HCT116 (cell line): ENCODE measurements around the gene THSD7B. TPM values are rescaled to one million over a fixed set of nuclear protein-coding genes. Genes with fewer than 3 reads are reported as not detected.

Experiments used
- ATAC-seq: fragments of 200-7000 bp; cut with Tn5 transposase; 2 replicates; pipeline ENCODE4 v1.9.1; 2020; ENCODE audit warnings: mild to moderate bottlenecking, moderate library complexity
- BruUV-seq: library from RNA; stranded (reverse); fragments of 400-500 nt; replicated peaks from 2 replicates; lab custom pipeline; 2021; lab: Mats Ljungman, UMichigan
- CTCF ChIA-PET: fragments of 300-600 bp; sonication (Branson Sonifier 250); formaldehyde crosslinking; loops from one replicate; lab custom pipeline; 2021; ENCODE audit warnings: antibody characterized with exemption; lab: Charles Lee
- POLR2A ChIA-PET: fragments of 300-600, 350-600 bp; sonication (Branson Sonifier 250); formaldehyde crosslinking; loops from one replicate; lab custom pipeline; 2021; ENCODE audit warnings: antibody characterized with exemption; lab: Charles Lee
- RAD21 ChIA-PET, 2 experiments: fragments of 300-600 bp; sonication (Branson Sonifier 250); formaldehyde crosslinking; loops; one replicate each; lab custom pipeline; 2023; ENCODE audit warnings: low total read pairs in 2 of 2; ENCODE audit not compliant: uncharacterized antibody in 2 of 2, unreplicated experiment in 2 of 2, low non-redundant PET in 1 of 2; lab: Charles Lee
- DNase-seq: peaks from one replicate; pipeline ENCODE4 v3.0.0-alpha.2; 2010; ENCODE audit warnings: low read depth, low spot score
- H2AFZ ChIP-seq: fragments of 200-600 bp; shearing (Covaris generic), sonication (generic); 2 replicates; pipeline ENCODE4 v1.6.1; 2017; ENCODE audit warnings: low read depth, mixed run types, mixed read lengths, antibody characterized with exemption, low read length; ENCODE audit not compliant: poor library complexity, severe bottlenecking
- H3K27ac ChIP-seq: 2 replicates; pipeline ENCODE4 v1.5.1; 2012; ENCODE audit warnings: low read depth, low read length
- H3K27me3 ChIP-seq: fragments of 200-600 bp; sonication (generic); 2 replicates; pipeline ENCODE4 v1.6.1; 2016; ENCODE audit warnings: mixed run types, low read length, mixed read lengths; ENCODE audit not compliant: insufficient read depth
- H3K36me3 ChIP-seq, 2 experiments: fragments of 200-500 bp in 1 of 2; fragments of 200-600 bp in 1 of 2; sonication (Bioruptor generic) in 1 of 2; sonication (generic) in 1 of 2; 2 replicates each; pipeline versions ENCODE4 v1.5.1 to v1.6.1; 2014 to 2016; ENCODE audit warnings: low read length in 2 of 2, inconsistent platforms in 1 of 2, mixed read lengths in 1 of 2, mixed run types in 1 of 2; ENCODE audit not compliant: insufficient read depth in 2 of 2, control insufficient read depth in 1 of 2
- H3K4me1 ChIP-seq, 2 experiments: fragments of 200-600 bp in 1 of 2; sonication (generic) in 1 of 2; 2 replicates each; pipeline versions ENCODE4 v1.5.1 to v1.6.1; 2012 to 2017; ENCODE audit warnings: low read length in 2 of 2, inconsistent platforms in 1 of 2, mild to moderate bottlenecking in 1 of 2, mixed read lengths in 1 of 2, mixed run types in 1 of 2, moderate library complexity in 1 of 2; ENCODE audit not compliant: insufficient read depth in 2 of 2, control insufficient read depth in 1 of 2
- H3K4me2 ChIP-seq: fragments of 200-600 bp; sonication (generic); 2 replicates; pipeline ENCODE4 v1.6.1; 2017; ENCODE audit warnings: mixed run types, low read length, mixed read lengths
- H3K4me3 ChIP-seq, 2 experiments: fragments of 200-600 bp in 1 of 2; sonication (generic) in 1 of 2; replicated peaks in 1 of 2; 2 replicates each; pipeline ENCODE4 v1.5.1; 2011 to 2016; ENCODE audit warnings: low read length in 2 of 2, control low read depth in 1 of 2, low read depth in 1 of 2, mild to moderate bottlenecking in 1 of 2, mixed read lengths in 1 of 2, mixed run types in 1 of 2
- H3K79me2 ChIP-seq: fragments of 200-600 bp; sonication (generic); 2 replicates; pipeline ENCODE4 v1.6.1; 2017; ENCODE audit warnings: mild to moderate bottlenecking, mixed run types, low read length, moderate library complexity, mixed read lengths; ENCODE audit not compliant: insufficient read depth
- H3K9ac ChIP-seq: fragments of 200-600 bp; sonication (generic); 2 replicates; pipeline ENCODE4 v1.6.1; 2016; ENCODE audit warnings: low read length, mixed read lengths
- H3K9me2 ChIP-seq: fragments of 200-600 bp; sonication (generic), shearing (Covaris generic); 2 replicates; pipeline ENCODE4 v1.6.1; 2017; ENCODE audit warnings: mixed run types, mild to moderate bottlenecking, moderate library complexity; ENCODE audit not compliant: insufficient read depth
- H3K9me3 ChIP-seq, 2 experiments: fragments of 200-500 bp in 1 of 2; fragments of 200-600 bp in 1 of 2; sonication (Bioruptor generic) in 1 of 2; sonication (generic) in 1 of 2; 2 replicates each; pipeline ENCODE4 v1.6.1; 2014 to 2017; ENCODE audit warnings: low read length in 2 of 2, mixed read lengths in 2 of 2, inconsistent platforms in 1 of 2, low read depth in 1 of 2, mild to moderate bottlenecking in 1 of 2, mixed run types in 1 of 2, moderate library complexity in 1 of 2; ENCODE audit not compliant: control insufficient read depth in 1 of 2, insufficient read depth in 1 of 2
- H4K20me1 ChIP-seq: fragments of 200-600 bp; sonication (generic), shearing (Covaris generic); 2 replicates; pipeline ENCODE4 v1.6.1; 2017; ENCODE audit warnings: mixed run types, mild to moderate bottlenecking, moderate library complexity; ENCODE audit not compliant: insufficient read depth
- CBX3 ChIP-seq: IDR thresholded peaks from 2 replicates; pipeline ENCODE4 v1.6.1; 2012; ENCODE audit warnings: low read depth
- CEBPB ChIP-seq: IDR thresholded peaks from 2 replicates; pipeline ENCODE4 v1.6.1; 2012; ENCODE audit warnings: low read depth
- EGR1 ChIP-seq: IDR thresholded peaks from 2 replicates; pipeline ENCODE4 v1.6.1; 2012; ENCODE audit warnings: low read depth
- ELF1 ChIP-seq: IDR thresholded peaks from 2 replicates; pipeline ENCODE4 v1.6.1; 2012; ENCODE audit warnings: low read depth, borderline replicate concordance
- EZH2 ChIP-seq: fragments of 200-600 bp; sonication (generic); IDR thresholded peaks from 2 replicates; pipeline ENCODE4 v1.6.1; 2017; ENCODE audit warnings: antibody characterized with exemption, mixed run types
- EZH2phosphoT487 ChIP-seq: fragments of 200-600 bp; IDR thresholded peaks from 2 replicates; pipeline ENCODE4 v1.6.1; 2018; ENCODE audit warnings: antibody characterized with exemption, borderline replicate concordance
- FOSL1 ChIP-seq: IDR thresholded peaks from 2 replicates; pipeline ENCODE4 v1.6.1; 2012; ENCODE audit warnings: low read depth
- JUND ChIP-seq: IDR thresholded peaks from 2 replicates; pipeline ENCODE4 v1.6.1; 2012
- POLR2A ChIP-seq: IDR thresholded peaks from 2 replicates; pipeline ENCODE4 v1.7.0; 2011; ENCODE audit warnings: borderline replicate concordance; ENCODE audit not compliant: insufficient read depth, insufficient read length; ENCODE audit errors: extremely low read depth
- POLR2AphosphoS5 ChIP-seq: IDR thresholded peaks from 2 replicates; pipeline ENCODE4 v1.6.1; 2011; ENCODE audit warnings: mild to moderate bottlenecking, low read depth, low read length, moderate library complexity
- RAD21 ChIP-seq: IDR thresholded peaks from 2 replicates; pipeline ENCODE4 v1.6.1; 2012; ENCODE audit warnings: low read depth, mild to moderate bottlenecking
- SP1 ChIP-seq: IDR thresholded peaks from 2 replicates; pipeline ENCODE4 v1.6.1; 2012; ENCODE audit warnings: low read depth
- SRF ChIP-seq: IDR thresholded peaks from 2 replicates; pipeline ENCODE4 v1.6.1; 2012; ENCODE audit warnings: low read depth
- TCF7L2 ChIP-seq: IDR thresholded peaks from 2 replicates; pipeline ENCODE4 v1.7.0; 2011; ENCODE audit warnings: borderline replicate concordance, inconsistent platforms; ENCODE audit not compliant: insufficient read depth, insufficient read length; ENCODE audit errors: extremely low read depth
- ZNF274 ChIP-seq: fragments of 200-500 bp; sonication (Bioruptor generic); IDR thresholded peaks from 2 replicates; pipeline ENCODE4 v1.6.1; 2014; ENCODE audit warnings: mild to moderate bottlenecking, low read depth, low read length, inconsistent platforms
- intact Hi-C: fragments of 100-400 bp; cut with micrococcal nuclease; formaldehyde crosslinking; loops from 2 replicates; pipeline ENCODE4 v1.10.0; 2022
- total RNA-seq: library from RNA; stranded (reverse); gene quantifications from one replicate; pipeline ENCODE4 v1.2.1, GENCODE V29; 2021; ENCODE audit not compliant: unreplicated experiment
- TF ChIP-seq, protein P1 (sequence below): IDR thresholded peaks from 2 replicates; pipeline ENCODE4 v1.6.1; 2011; ENCODE audit warnings: mild to moderate bottlenecking, low read length, moderate library complexity; ENCODE audit not compliant: insufficient replicate concordance; ENCODE audit errors: extremely low read depth
- TF ChIP-seq, protein P2 (sequence below): IDR thresholded peaks from 2 replicates; pipeline ENCODE4 v1.6.1; 2012; ENCODE audit warnings: low read depth
- TF ChIP-seq, protein P3 (sequence below): IDR thresholded peaks from 2 replicates; pipeline ENCODE4 v1.6.1; 2012

Gene THSD7B
- total RNA-seq, 1 experiment from 2014 or later: not detected

DNA sequence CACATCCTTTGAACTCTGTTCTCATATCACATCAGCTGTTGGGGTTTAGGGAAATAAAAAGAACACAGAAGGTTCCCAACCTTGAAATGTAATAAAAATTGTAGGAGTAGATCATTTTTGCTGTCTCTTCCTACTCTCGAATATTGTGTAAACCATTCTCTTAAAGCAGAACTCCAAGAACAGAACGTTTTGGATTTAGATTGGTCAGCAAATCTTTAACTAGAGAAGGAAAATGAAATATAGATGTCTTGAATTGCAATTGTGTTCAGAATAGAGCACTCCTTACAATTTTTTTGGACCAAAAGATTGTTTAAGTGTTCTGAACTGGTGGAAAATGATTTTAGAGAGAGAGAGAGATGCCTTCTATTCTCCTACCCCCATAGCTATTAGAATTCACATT lies 23.9 kb upstream of the THSD7B start:
- H3K9me2 ChIP-seq: no peaks in the 10 kb centered on the region
- TF ChIP-seq POLR2A (no peak), RAD21 (no peak), EGR1 (no peak), POLR2AphosphoS5 (no peak), FOSL1 (no peak), EZH2phosphoT487 (no peak), SRF (no peak), CBX3 (no peak), TCF7L2 (no peak), CEBPB (no peak), JUND (no peak), SP1 (no peak), EZH2 (no peak), ELF1 (no peak), ZNF274 (no peak)
- TF ChIP-seq, protein P1, sequence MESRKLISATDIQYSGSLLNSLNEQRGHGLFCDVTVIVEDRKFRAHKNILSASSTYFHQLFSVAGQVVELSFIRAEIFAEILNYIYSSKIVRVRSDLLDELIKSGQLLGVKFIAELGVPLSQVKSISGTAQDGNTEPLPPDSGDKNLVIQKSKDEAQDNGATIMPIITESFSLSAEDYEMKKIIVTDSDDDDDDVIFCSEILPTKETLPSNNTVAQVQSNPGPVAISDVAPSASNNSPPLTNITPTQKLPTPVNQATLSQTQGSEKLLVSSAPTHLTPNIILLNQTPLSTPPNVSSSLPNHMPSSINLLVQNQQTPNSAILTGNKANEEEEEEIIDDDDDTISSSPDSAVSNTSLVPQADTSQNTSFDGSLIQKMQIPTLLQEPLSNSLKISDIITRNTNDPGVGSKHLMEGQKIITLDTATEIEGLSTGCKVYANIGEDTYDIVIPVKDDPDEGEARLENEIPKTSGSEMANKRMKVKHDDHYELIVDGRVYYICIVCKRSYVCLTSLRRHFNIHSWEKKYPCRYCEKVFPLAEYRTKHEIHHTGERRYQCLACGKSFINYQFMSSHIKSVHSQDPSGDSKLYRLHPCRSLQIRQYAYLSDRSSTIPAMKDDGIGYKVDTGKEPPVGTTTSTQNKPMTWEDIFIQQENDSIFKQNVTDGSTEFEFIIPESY: no peak
- TF ChIP-seq, protein P2, sequence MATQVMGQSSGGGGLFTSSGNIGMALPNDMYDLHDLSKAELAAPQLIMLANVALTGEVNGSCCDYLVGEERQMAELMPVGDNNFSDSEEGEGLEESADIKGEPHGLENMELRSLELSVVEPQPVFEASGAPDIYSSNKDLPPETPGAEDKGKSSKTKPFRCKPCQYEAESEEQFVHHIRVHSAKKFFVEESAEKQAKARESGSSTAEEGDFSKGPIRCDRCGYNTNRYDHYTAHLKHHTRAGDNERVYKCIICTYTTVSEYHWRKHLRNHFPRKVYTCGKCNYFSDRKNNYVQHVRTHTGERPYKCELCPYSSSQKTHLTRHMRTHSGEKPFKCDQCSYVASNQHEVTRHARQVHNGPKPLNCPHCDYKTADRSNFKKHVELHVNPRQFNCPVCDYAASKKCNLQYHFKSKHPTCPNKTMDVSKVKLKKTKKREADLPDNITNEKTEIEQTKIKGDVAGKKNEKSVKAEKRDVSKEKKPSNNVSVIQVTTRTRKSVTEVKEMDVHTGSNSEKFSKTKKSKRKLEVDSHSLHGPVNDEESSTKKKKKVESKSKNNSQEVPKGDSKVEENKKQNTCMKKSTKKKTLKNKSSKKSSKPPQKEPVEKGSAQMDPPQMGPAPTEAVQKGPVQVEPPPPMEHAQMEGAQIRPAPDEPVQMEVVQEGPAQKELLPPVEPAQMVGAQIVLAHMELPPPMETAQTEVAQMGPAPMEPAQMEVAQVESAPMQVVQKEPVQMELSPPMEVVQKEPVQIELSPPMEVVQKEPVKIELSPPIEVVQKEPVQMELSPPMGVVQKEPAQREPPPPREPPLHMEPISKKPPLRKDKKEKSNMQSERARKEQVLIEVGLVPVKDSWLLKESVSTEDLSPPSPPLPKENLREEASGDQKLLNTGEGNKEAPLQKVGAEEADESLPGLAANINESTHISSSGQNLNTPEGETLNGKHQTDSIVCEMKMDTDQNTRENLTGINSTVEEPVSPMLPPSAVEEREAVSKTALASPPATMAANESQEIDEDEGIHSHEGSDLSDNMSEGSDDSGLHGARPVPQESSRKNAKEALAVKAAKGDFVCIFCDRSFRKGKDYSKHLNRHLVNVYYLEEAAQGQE: no peak
- TF ChIP-seq, protein P3, sequence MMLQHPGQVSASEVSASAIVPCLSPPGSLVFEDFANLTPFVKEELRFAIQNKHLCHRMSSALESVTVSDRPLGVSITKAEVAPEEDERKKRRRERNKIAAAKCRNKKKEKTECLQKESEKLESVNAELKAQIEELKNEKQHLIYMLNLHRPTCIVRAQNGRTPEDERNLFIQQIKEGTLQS: no peak
- no peaks in the 10 kb centered on the region for H3K9me3 ChIP-seq
- DNase-seq (no peak), ATAC-seq (no peak)
- H3K36me3 ChIP-seq: no peaks in the 10 kb centered on the region
- no TSS peak for BruUV-seq
- no peak overlapping the region for H2AFZ ChIP-seq
- no peak overlapping the region for H3K27ac ChIP-seq
- ChIA-PET RAD21 (no interaction called here), POLR2A (no interaction called here), CTCF (no interaction called here)
- H3K79me2 ChIP-seq: no peaks in the 10 kb centered on the region
- no peaks in the 10 kb centered on the region; the same call in 1 of the 2 replicates for H4K20me1 ChIP-seq
- no peaks in the 10 kb centered on the region for H3K4me1 ChIP-seq
- no peak overlapping the region for H3K9ac ChIP-seq
- intact Hi-C loops: no loop called here
- H3K27me3 ChIP-seq: no peaks in the 10 kb centered on the region
- no peak overlapping the region for H3K4me2 ChIP-seq
- H3K4me3 ChIP-seq: no peak overlapping the region
